Gastroesophageal sphincter (tissue), 3 donors: ENCODE results near the gene HOXA7.

ENCODE experiments used
- CTCF ChIP-seq, 4 experiments: fragments of 200-600 bp in 2 of 4; fragments of 450-650 bp in 2 of 4; sonication (generic) in 1 of 4; IDR thresholded peaks; one replicate each; pipeline ENCODE4 v1.5.1; 2017 to 2019; ENCODE audit warnings: antibody characterized with exemption in 4 of 4, mild to moderate bottlenecking in 2 of 4, moderate library complexity in 2 of 4
- EP300 ChIP-seq: sonication (generic); formaldehyde crosslinking; IDR thresholded peaks from one replicate; pipeline ENCODE4 v1.6.1; 2017; ENCODE audit warnings: antibody characterized with exemption, mild to moderate bottlenecking
- POLR2A ChIP-seq, 2 donors: fragments of 450-650 bp; IDR thresholded peaks; one replicate each; pipeline ENCODE4 v1.6.1; 2017; ENCODE audit warnings: antibody characterized with exemption in 2 of 2, mild to moderate bottlenecking in 2 of 2, moderate library complexity in 1 of 2
- POLR2AphosphoS5 ChIP-seq: sonication (generic); formaldehyde crosslinking; IDR thresholded peaks from one replicate; pipeline ENCODE4 v1.6.1; 2017; ENCODE audit warnings: antibody characterized with exemption

- TF ChIP-seq CTCF (IDR thresholded peaks at IDR 0.05) (no peak), POLR2A (IDR thresholded peaks at IDR 0.05) (peak; percentile 9 to 17), EP300 (no peak), POLR2AphosphoS5 (no peak)
Observed at GRCh38 chr7:27106181-27106900, 50.1 kb downstream of the HOXA7 start.
